ENCODE measurements around the gene ANO9.

DNA sequence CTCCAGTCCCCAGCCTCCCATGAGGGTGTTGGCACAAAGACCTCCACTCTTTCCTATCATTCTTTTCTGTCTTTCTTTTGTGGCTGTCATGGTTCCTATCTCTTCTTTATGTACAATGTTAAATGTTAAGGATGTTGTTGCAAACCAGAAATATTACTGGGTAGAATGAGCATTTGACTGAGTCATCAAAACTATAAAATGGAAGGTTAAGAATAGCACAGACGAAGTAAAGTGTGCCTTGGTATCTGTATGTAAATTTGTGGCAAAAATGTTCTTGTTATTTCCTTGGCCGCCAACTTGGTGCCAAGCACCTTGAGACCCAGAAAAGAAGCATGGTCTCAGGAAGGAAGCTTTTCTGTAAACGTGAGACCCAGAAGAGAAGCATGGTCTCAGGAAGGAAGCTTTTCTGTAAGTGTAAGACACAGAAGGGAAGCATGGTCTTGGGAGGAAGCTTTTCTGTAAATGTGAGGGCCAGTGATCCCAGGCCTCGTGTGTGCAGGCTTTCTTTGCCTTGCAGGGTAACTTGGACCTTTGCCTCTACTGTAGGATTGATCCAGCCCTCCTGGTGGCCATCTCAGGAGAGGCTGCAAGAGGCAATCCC lies 54.5 kb downstream of the ANO9 start:
- TF ChIP-seq POLR2A (IDR thresholded peaks at IDR 0.05) = no peak
- TF ChIP-seq, protein P1, sequence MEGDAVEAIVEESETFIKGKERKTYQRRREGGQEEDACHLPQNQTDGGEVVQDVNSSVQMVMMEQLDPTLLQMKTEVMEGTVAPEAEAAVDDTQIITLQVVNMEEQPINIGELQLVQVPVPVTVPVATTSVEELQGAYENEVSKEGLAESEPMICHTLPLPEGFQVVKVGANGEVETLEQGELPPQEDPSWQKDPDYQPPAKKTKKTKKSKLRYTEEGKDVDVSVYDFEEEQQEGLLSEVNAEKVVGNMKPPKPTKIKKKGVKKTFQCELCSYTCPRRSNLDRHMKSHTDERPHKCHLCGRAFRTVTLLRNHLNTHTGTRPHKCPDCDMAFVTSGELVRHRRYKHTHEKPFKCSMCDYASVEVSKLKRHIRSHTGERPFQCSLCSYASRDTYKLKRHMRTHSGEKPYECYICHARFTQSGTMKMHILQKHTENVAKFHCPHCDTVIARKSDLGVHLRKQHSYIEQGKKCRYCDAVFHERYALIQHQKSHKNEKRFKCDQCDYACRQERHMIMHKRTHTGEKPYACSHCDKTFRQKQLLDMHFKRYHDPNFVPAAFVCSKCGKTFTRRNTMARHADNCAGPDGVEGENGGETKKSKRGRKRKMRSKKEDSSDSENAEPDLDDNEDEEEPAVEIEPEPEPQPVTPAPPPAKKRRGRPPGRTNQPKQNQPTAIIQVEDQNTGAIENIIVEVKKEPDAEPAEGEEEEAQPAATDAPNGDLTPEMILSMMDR (IDR thresholded peaks at IDR 0.05) = no peak
